ENCODE data around the gene SCARB1.

Gene SCARB1

GRCh38 chr12:124841558-124841945 lies 22.1 kb downstream of the SCARB1 start:
- no peak for DNase-seq

GRCh38 chr12:124837958-124838803 lies 25.5 kb downstream of the SCARB1 start:
- no peak for DNase-seq

- no peak for DNase-seq
These were observed 26.3 kb downstream of the SCARB1 start for GRCh38 chr12:124837249-124837897.

GRCh38 chr12:124836759-124837158 lies 26.9 kb downstream of the SCARB1 start:
- no peak for DNase-seq

DNA sequence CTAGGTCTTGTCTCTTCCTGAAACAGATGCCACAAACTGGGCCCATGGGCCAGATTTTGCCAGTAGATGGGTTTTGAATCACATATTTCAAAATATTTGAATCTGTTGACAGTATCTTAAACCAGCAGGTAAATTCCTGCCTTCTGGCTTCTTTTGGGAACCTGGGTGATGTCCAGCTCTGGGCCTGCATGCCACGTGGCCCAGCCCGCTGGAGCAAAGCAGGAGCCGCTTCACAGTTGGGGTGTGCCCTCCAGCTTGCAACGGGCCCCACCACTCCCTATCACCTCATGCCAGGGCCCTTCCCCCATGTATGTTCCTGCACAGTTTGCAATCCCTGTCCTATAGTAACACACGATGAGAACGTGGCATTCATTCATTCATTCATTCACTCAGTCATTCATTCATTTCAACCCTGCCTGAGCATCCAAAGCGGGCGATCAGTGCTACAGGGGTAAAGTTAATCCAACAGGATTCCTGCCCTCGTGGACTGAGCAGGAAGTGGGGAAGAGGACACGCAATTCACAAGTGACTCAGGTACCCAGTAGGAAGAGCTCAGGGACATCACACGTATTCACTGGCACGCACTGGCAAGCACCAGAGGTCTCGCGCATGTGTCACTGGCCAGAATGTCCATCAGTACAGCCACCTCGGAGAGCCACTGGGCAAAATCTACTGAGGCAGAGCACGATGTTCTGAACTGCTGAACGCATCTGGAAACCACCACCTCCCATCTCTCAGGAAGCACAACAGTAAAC lies 27.8 kb downstream of the SCARB1 start:
- DNase-seq: no peak

- no peak for DNase-seq
These were observed 28.8 kb downstream of the SCARB1 start for GRCh38 chr12:124834822-124835221.

DNA sequence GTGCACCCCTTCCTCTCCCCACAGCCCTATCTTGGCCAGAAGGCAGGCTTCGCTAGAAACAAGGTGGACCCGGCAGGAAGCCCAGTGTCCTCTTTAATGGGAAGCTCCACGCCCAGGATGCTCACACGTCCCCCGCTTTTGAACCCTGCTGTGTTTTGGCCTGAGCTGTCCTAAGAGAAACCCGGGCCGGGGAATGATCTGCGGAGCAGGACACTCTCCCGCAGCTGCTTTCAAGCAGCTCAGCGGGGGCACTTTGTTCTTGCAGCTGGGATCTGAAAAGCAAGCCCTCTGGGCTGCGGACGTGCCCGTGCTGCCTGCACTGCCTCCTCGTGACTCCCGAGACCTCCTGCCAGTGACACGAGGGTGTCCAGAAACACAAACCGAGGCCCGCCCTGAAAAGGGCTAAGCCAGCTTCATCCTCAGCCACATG lies 30.0 kb downstream of the SCARB1 start:
- DNase-seq: no peak

DNA sequence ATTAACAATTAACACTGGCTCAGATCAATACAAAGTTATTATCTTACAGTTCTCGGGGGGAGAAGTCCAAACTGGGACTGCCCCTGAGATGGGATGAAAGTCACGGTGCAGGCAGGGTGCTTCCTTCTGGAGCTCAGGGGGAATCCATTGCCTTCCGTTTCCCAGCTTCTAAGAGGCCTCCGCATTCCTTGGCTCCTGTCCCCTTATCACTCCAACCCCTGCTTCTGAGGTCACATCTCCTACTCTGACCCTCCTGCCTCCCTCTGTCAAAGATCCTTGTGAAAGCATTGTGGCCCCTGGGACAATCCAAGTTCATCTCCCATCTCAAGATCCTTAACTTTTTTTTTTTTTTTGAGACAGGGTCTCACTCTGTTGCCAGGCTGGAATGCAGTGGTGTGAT lies 30.8 kb downstream of the SCARB1 start:
- DNase-seq: no peak

- DNase-seq: no peak
These were observed 32.1 kb downstream of the SCARB1 start for GRCh38 chr12:124831590-124831989.

DNA sequence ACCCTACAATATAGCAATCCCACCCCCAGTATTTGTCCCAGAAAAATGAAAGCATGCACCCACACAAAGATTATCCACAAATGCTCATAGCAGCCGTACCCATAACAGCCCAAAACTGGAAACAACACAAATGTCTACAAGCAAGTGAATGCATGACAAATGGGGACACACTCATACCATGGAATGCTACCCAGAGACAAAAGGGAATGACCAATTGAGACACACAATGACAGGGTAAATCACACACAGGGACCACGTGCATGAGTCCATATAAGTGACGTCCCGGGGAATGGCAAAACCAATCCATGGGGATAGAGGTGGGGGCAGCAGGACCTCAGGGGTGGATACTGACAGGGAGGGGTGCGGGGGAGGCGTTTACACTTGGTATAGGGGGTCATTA lies 33.4 kb downstream of the SCARB1 start:
- no peak for DNase-seq

DNA sequence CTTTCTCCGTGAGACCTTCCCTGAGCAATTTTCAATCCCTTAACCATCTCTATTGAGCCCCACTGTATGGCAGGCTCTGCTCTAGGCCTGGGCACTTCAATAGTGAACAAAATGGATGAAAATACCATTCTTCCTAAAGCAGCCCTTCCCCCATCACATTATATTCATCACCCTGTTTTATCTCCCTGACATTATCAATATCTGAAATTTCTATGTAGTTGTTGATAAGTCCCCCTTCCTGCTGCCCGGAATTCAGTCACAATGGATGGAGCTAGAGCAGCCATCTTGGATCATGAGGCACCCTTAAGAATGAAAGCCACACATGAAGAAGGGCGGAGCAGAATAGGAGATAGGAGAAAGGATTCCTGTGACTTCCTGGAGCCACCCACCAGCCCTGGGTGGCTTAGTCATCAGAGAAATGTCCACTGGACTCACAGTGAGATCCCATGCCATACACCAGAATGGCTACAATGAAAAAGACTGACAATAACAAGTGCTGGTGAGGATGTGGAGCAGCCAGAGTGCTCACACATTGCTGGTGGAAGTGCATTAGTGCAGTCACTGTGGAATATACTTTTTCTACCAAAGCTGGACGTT lies 33.9 kb downstream of the SCARB1 start:
- DNase-seq: no peak

DNA sequence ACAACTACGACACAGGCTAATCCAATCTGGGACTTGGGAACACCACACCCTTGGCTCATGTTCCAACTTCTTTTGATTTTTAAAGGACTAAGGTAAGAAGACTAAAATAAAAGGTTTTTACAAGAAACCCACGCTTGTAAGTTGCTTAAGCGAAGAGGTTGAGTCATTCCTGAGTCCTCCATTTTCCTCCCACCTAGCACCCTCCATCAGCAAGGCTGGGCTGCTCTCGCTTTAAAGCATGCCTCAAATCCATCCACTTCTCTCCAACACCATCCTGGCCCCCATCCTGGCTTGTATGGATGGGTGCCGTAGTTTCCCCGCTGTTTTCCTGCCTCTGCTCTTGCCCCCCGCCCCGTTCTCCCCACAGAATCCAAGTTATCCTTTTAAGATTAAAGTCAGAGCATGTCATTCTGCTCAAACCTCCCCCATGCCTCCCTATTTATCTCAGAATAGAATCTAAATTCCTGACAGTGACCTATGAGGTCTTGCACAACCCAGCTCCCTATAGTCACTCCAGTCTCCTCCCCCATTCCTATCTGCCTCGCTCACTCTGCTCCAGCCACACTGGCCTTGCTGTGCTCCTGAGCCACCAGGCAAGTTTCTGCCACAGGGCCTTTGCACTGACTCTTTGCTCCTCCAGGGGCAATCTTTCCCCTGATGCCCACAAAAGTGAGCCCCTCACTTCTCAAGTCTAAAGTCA lies 34.5 kb downstream of the SCARB1 start:
- no peak for DNase-seq

DNA sequence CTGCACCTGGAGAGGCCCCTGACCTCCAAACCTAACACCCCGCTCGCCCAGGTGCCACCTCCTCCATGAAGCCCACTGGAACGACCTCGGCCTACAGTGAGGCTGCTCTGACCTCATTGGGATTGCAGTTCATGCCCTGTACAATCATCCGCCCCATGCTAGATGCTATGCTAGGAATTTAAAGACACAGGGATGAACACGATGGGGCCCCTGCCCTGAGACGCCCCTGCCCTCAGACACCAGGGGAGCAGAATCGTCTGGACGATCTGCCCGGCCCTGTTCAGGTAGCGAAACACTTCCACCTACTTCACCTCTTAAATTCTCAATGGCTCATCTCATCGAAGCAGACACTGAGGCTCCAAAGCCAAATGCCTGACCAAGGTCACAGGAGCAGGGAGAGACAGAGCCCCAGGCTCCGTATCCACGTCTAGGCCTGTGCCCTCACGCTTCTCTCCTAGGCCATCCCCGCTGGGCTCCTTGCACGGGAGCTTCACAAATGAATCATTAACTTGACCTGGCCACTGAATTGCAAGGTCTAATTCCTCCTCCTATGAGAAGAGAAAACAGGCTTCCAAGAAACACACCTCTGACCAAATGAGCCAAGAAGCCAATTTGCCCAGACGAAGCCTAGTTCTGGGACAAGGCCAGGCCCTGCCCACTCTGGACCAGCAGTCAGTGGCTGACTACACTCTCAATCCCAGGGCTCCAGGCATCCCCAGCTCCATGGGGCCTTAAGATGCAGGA lies 35.2 kb downstream of the SCARB1 start:
- no peak for DNase-seq

DNA sequence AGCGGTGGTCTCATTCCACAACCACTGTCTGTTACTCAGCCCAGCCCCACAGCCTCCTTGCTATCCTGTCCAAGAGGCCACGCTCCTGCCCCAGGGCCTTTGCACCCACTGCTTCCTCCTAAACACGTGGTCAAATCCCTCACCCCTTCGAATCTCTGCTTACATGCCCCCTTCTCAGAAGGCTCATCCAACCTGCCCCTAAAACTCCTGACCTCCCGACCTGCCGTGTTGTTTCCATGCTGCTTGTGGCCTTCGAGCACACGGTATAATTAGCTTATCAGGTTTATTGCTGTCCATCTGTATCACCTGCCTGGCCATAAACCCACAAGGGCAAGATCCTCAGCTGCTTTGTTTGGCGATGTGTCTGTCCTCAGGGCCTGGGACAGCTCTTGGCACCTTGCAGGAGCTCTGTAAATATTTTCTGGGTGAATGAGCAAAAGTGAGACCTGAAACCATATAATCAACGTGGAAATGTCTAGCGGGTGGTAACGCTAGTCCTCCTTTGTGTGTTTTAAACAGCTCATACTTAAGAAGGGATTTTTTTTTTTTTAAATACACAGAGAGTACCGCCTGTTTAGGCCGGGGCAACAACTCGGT lies 36.0 kb downstream of the SCARB1 start:
- no peak for DNase-seq

GRCh38 chr12:124824195-124824594 lies 39.5 kb downstream of the SCARB1 start:
- DNase-seq: no peak

DNA sequence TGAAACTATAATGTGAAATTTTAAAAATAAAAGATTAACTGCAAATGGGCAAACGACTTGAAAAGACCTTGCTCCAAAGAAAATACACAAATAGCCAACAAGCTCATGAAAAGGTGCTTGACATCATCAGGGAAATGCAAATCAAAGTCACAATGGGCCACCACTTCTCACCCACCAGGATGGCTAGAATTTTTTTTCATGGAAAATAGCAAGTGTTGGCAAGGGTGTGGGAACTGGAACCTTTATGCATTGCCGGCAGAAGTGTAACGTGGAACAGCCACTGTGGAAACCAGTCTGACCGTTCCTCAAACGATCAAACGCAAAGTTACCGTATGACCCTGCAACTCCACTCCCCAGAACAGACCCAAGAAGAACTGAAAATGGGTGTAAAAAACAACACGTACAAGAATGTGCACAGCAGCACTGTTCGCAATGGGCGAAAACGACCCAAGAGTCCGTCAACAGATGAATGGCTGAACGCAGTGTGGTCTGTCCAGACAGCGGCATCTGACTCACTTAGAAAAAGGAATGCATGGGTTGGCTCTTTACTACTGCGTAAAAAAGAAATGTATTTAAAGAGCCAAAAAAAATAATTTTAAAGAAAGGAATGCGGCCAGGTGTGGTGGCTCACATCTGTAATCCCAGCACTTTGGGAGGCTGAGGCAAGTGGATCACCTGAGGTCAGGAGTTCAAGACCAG lies 40.2 kb downstream of the SCARB1 start:
- DNase-seq: no peak

- DNase-seq: no peak
These were observed 41.4 kb downstream of the SCARB1 start for GRCh38 chr12:124822218-124822617.

DNA sequence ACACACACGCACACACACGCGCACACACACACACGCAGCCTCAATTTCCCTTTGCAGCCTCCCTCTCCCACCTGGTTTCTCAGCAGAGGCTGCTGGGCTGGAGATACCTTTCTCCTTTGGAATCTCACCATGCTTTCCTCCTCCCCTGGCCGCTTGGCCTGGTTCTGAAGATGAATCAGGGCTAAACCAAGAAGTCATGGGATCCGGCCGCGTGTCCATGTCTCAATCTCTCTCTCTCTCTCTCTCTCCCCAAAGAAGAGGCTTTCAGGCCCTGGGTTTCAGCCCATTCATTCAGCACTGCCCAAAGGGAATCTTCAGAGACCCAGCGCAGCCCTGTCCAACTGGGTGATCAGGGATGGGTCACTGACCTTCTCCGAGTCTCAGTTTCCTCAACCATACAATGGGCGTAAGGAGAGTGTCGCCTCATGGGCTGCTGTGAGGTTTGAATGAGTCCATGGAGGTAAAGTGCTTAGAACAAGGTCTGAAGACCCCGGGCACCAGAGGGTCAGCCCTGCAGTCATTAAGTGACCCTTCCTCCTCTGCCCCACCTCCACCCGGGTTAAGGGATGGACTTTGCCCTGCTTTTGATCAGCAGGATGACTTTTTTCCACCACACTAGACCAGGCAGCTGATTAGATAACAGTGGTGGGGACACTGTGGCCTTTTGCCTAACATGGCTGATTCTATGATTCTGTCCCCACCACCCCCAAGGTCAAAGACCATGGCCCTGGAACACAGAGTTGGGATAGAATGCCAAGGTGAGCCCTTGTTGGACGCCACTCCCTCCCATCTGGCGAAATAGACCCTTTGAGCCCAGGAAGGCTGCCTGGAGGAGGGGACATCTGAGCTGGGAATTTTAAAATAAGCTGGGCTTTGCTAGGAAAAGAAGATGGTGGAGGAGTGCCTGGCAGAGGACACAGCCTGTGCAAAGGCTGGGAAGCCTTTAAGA lies 42.1 kb downstream of the SCARB1 start:
- no peak for DNase-seq

GRCh38 chr12:124820199-124820598 lies 43.5 kb downstream of the SCARB1 start:
- no peak for DNase-seq

GRCh38 chr12:124819525-124819924 lies 44.1 kb downstream of the SCARB1 start:
- DNase-seq: no peak

All from CD4-positive, alpha-beta T cell treated with Interleukin-17A for 1 hour (primary cell).